OCI-LY1 (cell line): ENCODE data around the gene PDE4D.

Source experiments
- H2AFZ ChIP-seq: fragments of 200-600 bp; sonication (generic), shearing (Covaris generic); 2 replicates; pipeline ENCODE4 v1.6.0; 2014; ENCODE audit warnings: antibody characterized with exemption, mild to moderate bottlenecking, low read length
- H3F3A ChIP-seq: fragments of 200-600 bp; sonication (generic), shearing (Covaris generic); 2 replicates; pipeline ENCODE4 v1.6.0; 2014; ENCODE audit warnings: mild to moderate bottlenecking, antibody characterized with exemption, low read length, moderate library complexity; ENCODE audit not compliant: insufficient read depth
- H3K27ac ChIP-seq: fragments of 200-600 bp; sonication (generic); 2 replicates; pipeline ENCODE4 v1.5.1; 2014; ENCODE audit warnings: low read length, mixed run types, mild to moderate bottlenecking, low read depth; ENCODE audit not compliant: poor library complexity, severe bottlenecking
- H3K27me3 ChIP-seq: fragments of 200-600 bp; sonication (generic); 2 replicates; pipeline ENCODE4 v1.6.0; 2014; ENCODE audit warnings: antibody characterized with exemption, mild to moderate bottlenecking, low read length, moderate library complexity; ENCODE audit not compliant: insufficient read depth
- H3K36me3 ChIP-seq: fragments of 200-600 bp; sonication (generic); 2 replicates; pipeline ENCODE4 v1.6.1; 2014; ENCODE audit warnings: mild to moderate bottlenecking, antibody characterized with exemption, low read length, moderate library complexity, mixed read lengths; ENCODE audit not compliant: insufficient read depth
- H3K4me1 ChIP-seq: fragments of 200-600 bp; sonication (generic); 2 replicates; pipeline ENCODE4 v1.5.1; 2014; ENCODE audit warnings: mild to moderate bottlenecking, low read length, moderate library complexity; ENCODE audit not compliant: insufficient read depth, severe bottlenecking
- H3K4me2 ChIP-seq: fragments of 200-600 bp; sonication (generic), shearing (Covaris generic); 2 replicates; pipeline ENCODE4 v1.6.1; 2014; ENCODE audit warnings: low read length
- H3K4me3 ChIP-seq: fragments of 200-600 bp; sonication (generic); 2 replicates; pipeline ENCODE4 v1.5.1; 2014; ENCODE audit warnings: low read length, low read depth, mild to moderate bottlenecking, mixed read lengths; ENCODE audit not compliant: poor library complexity, severe bottlenecking
- H3K79me2 ChIP-seq: fragments of 200-600 bp; shearing (Covaris generic); 2 replicates; pipeline ENCODE4 v1.6.1; 2016; ENCODE audit warnings: mixed run types, low read length, mixed read lengths; ENCODE audit not compliant: insufficient read depth
- H3K9ac ChIP-seq: fragments of 200-600 bp; sonication (generic), shearing (Covaris generic); 2 replicates; pipeline ENCODE4 v1.6.1; 2014; ENCODE audit warnings: mild to moderate bottlenecking, low read length, mixed read lengths
- H3K9me2 ChIP-seq: fragments of 200-600 bp; sonication (generic), shearing (Covaris generic); 2 replicates; pipeline ENCODE4 v1.6.1; 2014; ENCODE audit warnings: low read depth, mild to moderate bottlenecking, low read length, mixed read lengths
- H3K9me3 ChIP-seq: fragments of 200-600 bp; shearing (Covaris generic); 2 replicates; pipeline ENCODE4 v1.6.1; 2014; ENCODE audit warnings: low read length, mixed read lengths
- H4K20me1 ChIP-seq: fragments of 200-600 bp; sonication (generic), shearing (Covaris generic); 2 replicates; pipeline ENCODE4 v1.6.0; 2016; ENCODE audit warnings: mild to moderate bottlenecking, low read length; ENCODE audit not compliant: insufficient read depth
- CTCF ChIP-seq: fragments of 200-600 bp; sonication (generic), shearing (Covaris generic); IDR thresholded peaks from 2 replicates; pipeline ENCODE4 v1.5.1; 2017; ENCODE audit warnings: mild to moderate bottlenecking, antibody characterized with exemption, low read length, moderate library complexity, mixed read lengths
- EZH2 ChIP-seq: fragments of 200-600 bp; sonication (generic), shearing (Covaris generic); IDR thresholded peaks from 2 replicates; pipeline ENCODE4 v1.8.0; 2017; ENCODE audit warnings: borderline replicate concordance, mixed run types, mild to moderate bottlenecking, antibody characterized with exemption, low read length, moderate library complexity, mixed read lengths

The PDE4D gene

GRCh38 chr5:59863777-59864176, 29.7 kb downstream of the PDE4D start:
- H3K27ac ChIP-seq = no peak overlapping the region
- TF ChIP-seq EZH2 = no peak
- TF ChIP-seq CTCF = no peak
- H2AFZ ChIP-seq = no peak overlapping the region
- no peaks in the 10 kb centered on the region for H3K9me2 ChIP-seq
- H3K9me3 ChIP-seq = no peaks in the 10 kb centered on the region
- no peak overlapping the region for H3K4me3 ChIP-seq
- no peaks in the 10 kb centered on the region for H3K4me1 ChIP-seq
- H3K79me2 ChIP-seq = no peaks in the 10 kb centered on the region
- H3K27me3 ChIP-seq = no peaks in the 10 kb centered on the region
- H4K20me1 ChIP-seq = no peaks in the 10 kb centered on the region
- no peak overlapping the region for H3K4me2 ChIP-seq
- no peak overlapping the region for H3K9ac ChIP-seq
- no peaks in the 10 kb centered on the region for H3F3A ChIP-seq
- no peaks in the 10 kb centered on the region for H3K36me3 ChIP-seq

- H3K27me3 ChIP-seq = no peaks in the 10 kb centered on the region
- no peaks in the 10 kb centered on the region for H3K9me3 ChIP-seq
- TF ChIP-seq EZH2 (no peak), CTCF (no peak)
- no peak overlapping the region for H3K4me2 ChIP-seq
- H3K4me1 ChIP-seq = no peaks in the 10 kb centered on the region
- no peaks in the 10 kb centered on the region for H3K9me2 ChIP-seq
- no peaks in the 10 kb centered on the region for H4K20me1 ChIP-seq
- H3F3A ChIP-seq = no peaks in the 10 kb centered on the region
- H3K4me3 ChIP-seq = no peak overlapping the region
- no peak overlapping the region for H3K27ac ChIP-seq
- H2AFZ ChIP-seq = no peak overlapping the region
- no peaks in the 10 kb centered on the region for H3K79me2 ChIP-seq
- H3K36me3 ChIP-seq = no peaks in the 10 kb centered on the region
- H3K9ac ChIP-seq = no peak overlapping the region
Observed at GRCh38 chr5:59856358-59856757, 37.2 kb downstream of the PDE4D start.

GRCh38 chr5:59850766-59851165, 42.8 kb downstream of the PDE4D start:
- Histone ChIP-seq H4K20me1 (no peaks in the 10 kb centered on the region), H3K9me2 (no peaks in the 10 kb centered on the region), H2AFZ (no peak overlapping the region), H3K27ac (no peak overlapping the region), H3K4me3 (no peak overlapping the region), H3F3A (no peaks in the 10 kb centered on the region), H3K36me3 (no peaks in the 10 kb centered on the region), H3K79me2 (no peaks in the 10 kb centered on the region), H3K4me2 (no peak overlapping the region), H3K4me1 (no peaks in the 10 kb centered on the region), H3K9me3 (no peaks in the 10 kb centered on the region), H3K9ac (no peak overlapping the region), H3K27me3 (no peaks in the 10 kb centered on the region)
- TF ChIP-seq EZH2 (no peak), CTCF (no peak)
